ENCODE data around the gene DNAAF5.
"Not testable (repeated sequence)": the region's sequence is repeated elsewhere in the genome, so short reads cannot be mapped to it uniquely, and the experiment has no call there.

The DNAAF5 gene

DNA sequence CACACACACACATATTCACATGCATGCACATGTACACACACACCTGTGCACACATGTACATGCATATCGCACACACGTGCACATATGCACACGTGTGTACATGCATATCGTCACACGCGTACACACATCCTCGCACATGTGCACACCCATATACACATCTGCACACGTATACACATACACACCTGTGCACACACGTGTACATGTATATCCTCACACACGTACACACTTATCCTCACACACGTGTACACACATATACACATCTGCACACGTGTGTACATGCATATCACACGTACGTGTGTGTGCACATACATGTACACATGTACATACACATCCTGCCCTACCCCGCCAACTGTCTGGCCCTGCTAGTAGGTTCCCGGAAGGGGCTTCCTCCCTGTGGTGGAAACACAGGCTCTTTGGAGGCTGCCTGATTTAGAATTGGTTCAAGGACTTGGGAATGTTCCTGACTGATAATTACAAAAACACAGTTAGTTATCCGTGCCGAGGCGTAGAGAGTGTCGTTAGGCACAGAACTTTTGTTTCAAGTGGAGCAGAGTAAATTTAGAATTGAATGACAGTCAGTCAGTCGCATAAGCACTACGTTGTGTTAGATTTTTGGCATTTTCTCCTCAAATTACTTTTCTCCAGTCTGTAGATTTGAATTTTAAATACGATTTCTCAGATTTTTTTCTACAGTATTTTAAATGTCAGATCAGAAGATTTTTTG, 19.1 kb downstream of the DNAAF5 start:
- in situ Hi-C loops (cut with MboI; ENCODE audit: low sequenced_read_pairs): no loop called here

DNA sequence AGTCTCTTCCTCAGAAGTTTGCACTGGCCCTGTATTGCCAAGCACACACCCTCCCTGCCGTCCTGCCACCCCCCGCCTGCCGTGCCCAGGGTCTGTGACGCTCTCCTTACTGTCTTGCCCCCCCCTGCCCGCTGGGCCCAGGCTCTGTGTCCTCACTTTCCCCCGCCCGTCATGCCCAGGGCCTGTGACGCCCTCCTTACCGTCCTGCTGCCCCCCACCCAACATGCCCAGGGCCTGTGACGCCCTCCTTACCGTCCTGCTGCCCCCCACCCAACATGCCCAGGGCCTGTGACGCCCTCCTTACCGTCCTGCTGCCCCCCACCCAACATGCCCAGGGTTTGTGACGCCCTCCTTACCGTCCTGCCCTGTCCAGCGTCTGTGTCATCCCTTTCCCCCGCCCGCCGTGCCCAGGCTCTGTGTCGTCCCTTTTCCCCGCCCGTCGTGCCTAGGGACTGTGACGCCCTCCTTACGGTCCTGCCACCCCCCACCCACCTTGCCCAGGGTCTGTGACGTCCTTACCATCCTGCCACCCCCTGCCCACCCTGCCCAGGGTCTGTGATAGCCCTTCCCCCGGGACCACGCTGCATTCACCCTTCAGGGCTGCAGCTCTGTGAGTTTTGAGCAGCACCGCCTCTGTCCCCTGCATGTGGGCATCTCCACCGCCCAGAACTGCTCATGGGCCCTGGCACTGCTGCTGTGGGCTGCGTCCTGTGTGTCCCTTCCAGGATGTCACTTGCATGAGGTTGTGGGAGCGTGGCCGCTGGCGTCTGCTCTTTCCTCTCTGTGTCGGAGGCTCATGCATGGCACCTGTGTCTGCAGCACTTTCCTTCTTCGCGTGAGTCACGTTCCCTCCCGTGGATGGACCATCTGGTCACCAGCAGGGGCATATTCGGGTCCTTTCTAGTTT, 19.9 kb downstream of the DNAAF5 start:
- in situ Hi-C loops (cut with MboI; ENCODE audit: low sequenced_read_pairs): no loop called here

DNA sequence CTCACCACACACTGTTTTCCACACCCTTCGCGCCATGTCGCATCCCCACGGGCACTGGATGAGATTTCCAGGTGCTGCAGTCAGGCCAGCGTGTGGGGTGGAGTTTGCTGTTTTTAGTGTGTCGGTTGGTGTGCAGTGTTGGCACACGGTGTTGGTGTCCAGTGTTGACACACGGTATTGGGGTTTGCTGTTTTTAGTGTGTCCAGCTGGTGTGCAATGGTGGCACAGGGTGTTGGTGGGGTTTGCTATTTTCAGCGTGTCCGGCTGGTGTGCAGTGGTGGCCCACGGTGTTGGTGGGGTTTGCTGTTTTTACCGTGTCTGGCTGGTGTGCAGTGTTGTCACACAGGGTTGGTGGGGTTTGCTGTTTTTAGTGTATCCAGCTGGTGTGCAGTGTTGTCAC, 20.7 kb downstream of the DNAAF5 start:
- in situ Hi-C loops (cut with MboI; ENCODE audit: low sequenced_read_pairs): no loop called here

DNA sequence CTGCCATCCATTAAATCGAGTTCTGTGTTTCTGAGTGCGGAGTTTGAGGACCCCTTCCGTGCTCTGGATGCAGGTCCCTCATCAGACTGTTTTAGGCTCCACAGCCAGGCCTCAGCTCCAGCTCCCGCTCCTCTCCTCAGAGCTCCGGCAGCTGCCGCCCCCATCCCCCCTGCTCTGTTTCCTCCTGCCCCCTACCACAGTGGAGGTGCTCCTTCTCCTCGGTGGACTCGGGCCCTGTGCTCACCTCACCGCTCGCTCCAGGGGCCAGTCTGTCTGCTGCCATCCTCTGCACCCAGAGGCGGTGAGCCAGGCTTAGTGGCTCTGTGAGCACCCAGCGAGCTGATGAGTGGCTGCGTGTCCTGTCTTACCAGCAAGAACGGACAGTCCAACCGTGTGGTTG, 21.9 kb downstream of the DNAAF5 start:
- in situ Hi-C loops (cut with MboI; ENCODE audit: low sequenced_read_pairs): no loop called here

DNA sequence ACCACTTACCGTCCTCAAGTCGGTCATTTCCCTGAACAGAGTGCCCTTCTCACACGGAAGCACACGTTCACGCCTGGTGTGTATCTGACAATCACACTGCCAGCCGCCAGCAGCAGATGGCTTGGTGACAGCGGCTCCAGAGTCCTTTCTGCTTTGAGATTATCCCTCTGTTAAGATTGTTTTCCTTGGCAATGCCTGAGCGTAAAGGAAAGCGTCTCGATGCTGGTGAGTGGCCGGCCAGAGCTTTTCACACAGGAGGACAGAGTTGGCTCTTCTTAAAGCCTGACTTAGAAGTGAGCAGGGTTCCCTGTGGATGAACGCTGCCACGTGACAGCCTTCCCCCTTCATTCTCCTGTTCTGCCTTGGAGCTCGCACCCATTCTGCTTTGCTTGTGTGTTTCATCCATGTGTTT, 22.6 kb downstream of the DNAAF5 start:
- in situ Hi-C loops (cut with MboI; ENCODE audit: low sequenced_read_pairs): no loop called here

DNA sequence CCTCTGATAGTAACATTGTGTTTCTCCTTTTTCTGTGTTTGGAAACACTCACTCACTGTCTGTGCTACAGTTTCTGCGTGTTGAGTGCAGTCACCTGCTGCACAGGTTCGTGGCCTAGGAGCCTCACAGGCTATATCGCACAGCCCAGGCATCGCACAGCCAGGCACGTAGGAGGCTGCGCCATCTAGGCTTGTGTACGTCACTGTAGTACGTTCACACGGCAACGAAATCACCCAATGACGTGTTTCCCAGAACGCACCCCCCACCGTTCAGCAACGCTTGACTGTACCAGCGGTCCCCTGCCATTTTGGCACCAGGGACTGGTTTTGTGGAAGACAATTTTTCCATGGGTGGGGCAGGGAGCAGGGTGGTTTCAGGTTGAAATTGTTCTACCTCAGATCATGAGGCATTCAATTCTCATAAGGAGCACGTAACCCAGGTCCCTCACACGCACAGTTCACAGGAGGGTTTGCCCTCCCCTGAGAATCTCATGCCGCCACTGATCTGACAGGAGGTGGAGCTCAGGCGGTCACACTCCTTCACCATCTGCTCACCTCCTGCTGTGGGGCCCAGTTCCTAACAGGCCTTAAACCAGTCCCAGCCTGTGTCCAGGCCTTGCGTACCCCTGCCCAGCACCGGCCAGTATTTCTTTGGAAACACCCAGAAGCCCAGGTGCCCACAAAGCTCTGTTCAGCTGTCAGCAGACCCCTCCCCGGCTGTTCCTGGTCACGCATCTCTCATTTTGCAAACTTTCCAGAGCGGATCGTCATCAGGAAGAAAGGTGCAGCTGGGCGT, 23.8 kb downstream of the DNAAF5 start:
- in situ Hi-C loops (cut with MboI; ENCODE audit: low sequenced_read_pairs): no loop called here

DNA sequence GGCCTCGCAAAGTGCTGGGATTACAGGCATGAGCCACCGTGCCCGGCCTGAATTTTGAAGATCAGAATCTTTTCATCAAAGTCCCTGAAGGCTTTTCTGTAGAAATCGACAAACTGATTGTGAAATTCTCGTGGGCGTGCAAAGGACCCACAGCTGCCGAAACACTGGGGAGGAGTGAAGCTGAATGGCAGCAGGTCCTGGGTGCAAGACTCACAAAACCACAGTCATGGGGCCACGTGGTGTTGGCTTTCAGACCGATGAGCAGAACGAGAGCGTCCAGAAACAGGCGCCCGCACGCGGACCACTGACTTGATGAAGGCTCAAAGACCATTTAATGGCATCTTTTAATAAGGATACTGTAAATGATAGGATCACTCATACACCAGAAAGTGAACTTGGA, 25.3 kb downstream of the DNAAF5 start:
- in situ Hi-C loops (cut with MboI; ENCODE audit: low sequenced_read_pairs): no loop called here

DNA sequence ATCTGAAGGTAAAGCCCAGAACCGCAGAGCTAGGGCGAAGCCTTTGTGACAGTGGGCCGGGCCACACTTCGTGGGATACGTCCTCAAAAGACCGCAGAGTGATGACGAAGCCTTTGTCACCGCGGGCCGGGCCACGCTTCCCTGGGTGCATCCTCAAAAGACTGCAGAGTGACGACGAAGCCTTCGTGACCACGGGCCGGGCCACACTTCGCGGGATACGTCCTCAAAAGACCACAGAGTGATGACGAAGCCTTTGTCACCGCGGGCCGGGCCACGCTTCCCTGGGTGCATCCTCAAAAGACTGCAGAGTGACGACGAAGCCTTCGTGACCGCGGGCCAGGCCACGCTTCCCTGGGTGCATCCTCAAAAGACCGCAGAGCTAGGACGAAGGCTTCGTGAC, 25.8 kb downstream of the DNAAF5 start:
- in situ Hi-C loops (cut with MboI; ENCODE audit: low sequenced_read_pairs): not testable (repeated sequence)

DNA sequence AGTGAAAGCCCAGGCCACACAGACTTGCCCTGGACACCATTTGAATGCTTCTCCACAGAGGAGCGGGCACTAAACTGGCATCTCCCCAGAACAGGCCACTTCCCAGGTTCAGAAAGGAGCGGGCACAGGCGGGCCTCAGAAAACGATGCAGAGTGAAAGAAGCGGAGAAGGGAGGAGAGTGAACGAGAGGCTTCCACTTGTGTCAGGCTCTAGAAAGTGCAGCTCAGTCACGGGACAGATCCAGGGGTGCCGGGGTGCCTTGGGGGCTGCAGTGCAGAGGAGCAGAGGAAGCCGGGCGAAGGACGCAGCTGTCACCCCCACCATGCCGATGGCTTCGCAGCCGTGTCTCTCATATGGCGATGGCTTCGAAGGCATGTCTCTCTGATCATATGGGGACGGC, 26.7 kb downstream of the DNAAF5 start:
- in situ Hi-C loops (cut with MboI; ENCODE audit: low sequenced_read_pairs): no loop called here

DNA sequence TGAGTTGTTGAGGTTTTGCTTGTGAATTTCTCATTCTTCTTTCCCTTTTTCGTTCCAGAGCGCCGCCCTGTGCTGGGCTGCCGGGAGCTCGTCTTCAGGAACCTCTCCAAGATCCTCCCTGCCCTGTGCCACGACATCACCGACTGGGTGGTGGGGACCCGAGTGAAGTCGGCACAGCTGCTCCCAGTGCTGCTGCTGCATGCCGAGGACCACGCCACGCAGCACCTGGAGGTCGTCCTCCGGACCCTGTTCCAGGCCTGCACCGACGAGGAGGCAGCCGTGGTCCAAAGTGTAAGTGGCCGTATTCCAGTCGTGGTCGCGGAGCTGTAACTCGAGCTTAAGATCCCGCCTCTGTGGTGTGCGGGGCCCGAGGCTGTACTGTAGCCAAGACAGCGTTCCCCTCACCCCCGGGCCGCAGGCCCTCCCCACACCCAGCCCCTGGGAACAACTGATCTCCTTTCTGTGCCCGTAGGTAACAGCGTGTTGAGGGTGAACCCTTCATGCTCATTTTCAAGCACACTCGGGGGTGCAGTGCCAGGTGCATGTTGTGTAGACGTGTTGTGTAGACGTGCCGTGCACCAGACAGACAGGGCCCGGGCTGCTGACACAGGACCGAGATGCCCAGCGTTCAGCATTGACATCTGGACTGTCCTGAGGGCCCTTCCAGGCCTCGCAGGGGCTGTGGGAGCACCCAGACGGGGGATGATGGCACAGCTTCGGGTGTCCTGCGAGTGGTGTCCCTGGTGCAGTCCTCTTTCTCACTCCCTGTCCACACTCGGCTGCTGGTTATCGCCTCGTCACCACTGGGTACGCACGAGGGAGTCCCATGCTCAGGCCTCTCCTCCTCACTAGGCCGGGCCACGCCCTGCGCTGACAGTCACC, 28.3 kb downstream of the DNAAF5 start:
- in situ Hi-C loops (cut with MboI; ENCODE audit: low sequenced_read_pairs): no loop called here

DNA sequence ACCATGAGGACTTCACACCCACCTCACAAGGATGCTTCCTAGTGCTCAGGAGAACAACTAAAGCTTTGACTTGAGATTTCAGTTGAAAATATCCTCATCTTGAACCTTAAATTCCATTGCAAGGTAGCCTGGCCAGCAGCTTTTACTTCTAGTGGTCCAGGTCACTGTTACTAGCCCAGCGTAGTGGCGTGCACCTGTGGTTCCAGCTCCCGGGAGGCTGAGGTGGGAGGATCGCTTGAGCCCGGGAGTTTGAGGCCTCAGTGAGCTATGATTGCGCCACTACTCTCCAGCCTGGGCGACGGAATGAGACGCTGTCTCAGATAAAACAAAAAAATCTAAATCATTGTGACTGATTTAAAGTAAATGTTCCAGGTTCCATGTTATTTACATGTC, 28.9 kb downstream of the DNAAF5 start:
- in situ Hi-C loops (cut with MboI; ENCODE audit: low sequenced_read_pairs): no loop called here

DNA sequence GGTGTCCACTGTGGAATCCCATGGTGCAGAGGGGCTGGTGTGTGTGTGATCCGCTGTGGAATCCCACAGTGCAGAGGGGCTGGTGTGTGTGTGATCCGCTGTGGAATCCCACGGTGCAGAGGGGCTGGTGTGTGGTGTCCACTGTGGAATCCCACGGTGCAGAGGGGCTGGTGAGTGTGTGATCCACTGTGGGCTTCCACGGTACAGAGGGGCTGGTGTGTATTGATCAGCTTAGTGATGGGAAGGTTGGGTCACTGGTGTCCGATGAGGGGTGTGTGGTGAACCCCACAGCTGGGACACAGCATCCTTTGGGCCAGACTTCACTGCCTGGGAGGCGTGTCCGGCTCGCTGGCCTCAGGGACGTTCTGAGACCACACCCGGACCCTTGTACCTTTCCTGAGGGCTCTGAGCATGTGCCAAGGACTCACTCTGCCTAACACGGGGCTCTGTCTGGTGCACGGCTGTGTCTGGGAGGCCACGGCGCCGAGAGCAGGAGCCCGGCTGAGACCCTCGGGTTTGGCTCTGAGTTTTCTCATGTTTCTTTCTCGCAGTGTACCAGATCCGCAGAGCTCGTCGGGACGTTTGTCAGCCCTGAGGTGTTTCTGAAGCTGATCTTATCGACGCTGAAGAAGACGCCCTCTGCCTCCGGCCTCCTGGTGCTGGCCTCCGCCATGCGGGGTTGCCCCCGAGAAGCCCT, 29.9 kb downstream of the DNAAF5 start:
- in situ Hi-C loops (cut with MboI; ENCODE audit: low sequenced_read_pairs): no loop called here

DNA sequence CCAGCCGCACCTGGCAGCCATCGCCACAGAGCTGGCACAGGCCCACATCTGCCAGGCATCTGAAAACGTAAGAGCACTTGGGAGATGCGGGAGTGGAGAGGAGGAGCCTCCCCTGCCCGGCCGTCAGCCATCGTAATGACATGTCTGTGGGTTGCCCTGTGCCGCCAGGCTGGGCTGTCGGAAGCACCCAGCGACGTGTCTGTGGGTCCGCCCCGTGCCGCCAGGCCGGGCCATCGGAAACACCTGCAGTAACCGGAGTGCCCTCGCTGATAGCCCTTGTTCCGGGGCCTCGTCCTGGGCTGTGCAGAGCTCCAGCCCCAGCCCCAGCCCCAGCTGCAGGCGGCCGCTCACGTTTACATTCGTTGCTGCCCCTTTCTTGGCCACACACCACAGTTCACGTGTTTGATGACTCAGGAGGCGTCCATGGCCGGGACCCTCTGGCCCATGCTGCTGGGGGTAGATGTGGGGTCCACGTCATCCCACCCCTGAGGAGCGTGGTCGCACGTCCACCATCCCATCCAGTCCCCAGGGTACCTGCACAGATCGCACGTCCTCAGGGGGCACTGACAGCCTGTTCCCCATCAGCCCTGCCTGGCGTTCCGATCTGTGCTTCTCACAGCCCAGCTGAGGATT, 30.5 kb downstream of the DNAAF5 start:
- in situ Hi-C loops (cut with MboI; ENCODE audit: low sequenced_read_pairs): no loop called here

DNA sequence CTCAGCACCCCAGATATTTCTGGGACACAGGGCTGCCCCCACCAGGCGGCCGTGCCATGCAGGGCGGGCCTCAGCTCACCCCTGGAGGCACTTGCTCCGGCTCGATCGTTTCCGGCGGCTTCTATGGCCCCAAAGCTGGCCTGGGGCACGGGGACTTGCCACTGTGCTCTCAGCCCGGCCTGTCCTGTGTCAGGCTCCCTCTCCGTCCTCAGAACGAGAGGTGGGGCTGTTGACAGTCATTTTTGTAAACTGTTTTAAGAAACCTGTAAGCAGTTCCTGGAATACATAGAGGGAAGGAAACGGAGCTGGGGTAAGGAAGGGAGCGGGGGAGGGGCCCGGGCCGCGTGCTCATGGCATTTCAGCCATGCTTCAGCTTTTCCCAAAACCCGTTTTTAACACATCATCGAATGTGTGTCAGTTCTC, 31.3 kb downstream of the DNAAF5 start:
- in situ Hi-C loops (cut with MboI; ENCODE audit: low sequenced_read_pairs): no loop called here

DNA sequence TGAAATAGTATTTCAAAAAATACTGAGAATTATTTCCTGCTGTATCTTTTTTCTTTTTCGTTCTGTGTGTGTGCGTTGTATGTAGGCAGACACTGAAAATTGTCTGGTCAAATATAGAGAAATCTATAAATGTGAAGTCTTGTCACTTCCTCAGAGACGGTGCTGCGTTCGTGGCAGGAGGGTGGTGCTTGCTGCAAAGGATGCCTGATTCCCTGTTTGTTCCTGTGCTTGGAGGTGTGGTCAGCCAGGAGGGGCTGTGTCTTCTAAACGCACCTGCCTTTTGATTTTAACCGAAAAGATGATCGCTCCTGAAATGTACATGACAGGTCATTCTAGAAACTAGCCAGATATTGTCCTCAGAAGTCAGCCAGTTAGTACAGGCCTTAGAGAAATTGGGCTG, 33.1 kb downstream of the DNAAF5 start:
- in situ Hi-C loops (cut with MboI; ENCODE audit: low sequenced_read_pairs): no loop called here

DNA sequence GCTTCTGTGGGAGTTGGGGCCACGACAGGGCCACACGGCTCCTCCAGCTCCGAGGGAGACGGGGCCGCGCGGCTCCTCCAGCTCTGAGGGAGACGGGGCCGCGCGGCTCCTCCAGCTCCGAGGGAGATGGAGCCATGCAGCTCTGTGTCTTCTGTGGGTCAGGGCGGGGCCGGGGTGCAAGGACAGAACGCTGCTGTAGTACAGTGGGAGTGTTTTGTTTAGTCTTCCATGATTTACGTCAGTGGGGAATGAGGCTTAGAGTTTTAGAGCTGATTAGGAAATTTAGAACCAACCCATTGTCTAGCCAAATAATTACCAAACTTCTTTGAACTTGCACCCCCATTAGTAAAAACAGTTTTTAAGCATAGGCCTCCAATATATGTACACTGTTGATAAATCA, 33.5 kb downstream of the DNAAF5 start:
- in situ Hi-C loops (cut with MboI; ENCODE audit: low sequenced_read_pairs): no loop called here

DNA sequence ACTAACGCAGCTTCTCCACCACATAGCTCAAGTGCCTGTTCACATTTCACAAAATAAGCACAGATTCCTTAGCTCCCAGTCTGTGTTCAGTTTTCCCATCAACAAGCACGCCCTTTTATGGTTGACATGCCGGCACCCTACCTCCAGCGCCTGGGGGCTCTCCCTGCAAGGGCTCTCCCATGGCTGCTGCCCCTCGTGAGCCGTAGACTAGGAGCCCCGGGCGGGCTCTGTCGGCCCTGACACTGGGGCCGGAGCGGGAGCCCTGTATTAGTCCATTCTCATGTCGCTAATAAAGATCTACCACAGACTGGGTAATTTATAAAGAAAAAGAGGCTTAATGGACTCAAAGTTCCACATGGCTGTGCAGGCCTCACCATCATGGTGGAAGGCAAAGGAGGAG, 34.6 kb downstream of the DNAAF5 start:
- in situ Hi-C loops (cut with MboI; ENCODE audit: low sequenced_read_pairs): no loop called here

DNA sequence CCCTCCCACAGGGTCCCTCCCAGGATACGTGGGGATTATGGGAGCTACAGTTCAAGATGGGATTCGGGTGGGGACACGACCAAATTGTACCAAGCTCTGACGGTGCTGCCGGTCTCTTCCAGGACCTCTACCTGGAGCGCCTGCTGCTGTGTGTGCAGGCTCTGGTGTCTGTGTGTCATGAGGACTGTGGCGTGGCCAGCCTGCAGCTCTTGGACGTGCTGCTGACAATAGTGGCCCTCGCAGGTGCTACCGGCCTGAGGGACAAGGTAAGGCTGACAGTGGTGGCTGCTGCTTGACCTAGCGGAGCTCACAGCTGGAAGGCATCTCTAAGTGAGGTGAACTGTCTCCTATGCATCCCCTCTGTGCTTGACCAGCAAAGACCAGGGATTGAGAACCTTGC, 35.1 kb downstream of the DNAAF5 start:
- in situ Hi-C loops (cut with MboI; ENCODE audit: low sequenced_read_pairs): no loop called here

DNA sequence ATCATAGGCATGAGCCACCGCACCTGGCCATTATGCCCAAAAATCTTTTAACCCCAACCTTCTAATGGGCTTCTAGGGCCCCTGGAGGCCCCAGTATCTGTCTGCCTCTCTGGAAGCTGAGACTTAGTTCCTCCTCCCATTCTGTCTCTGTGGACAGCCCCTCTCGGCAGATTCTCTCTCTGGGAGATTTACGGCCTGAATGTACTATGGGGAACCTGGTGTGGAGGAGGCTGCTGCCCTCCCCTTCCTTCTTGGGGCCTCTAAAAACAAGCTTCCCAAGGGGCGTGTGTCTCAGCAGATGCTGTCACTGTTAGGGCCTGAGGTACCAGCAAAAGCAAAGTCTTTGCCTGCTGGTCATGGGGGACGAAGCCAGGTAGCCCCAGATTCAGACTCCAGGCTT, 36.4 kb downstream of the DNAAF5 start:
- in situ Hi-C loops (cut with MboI; ENCODE audit: low sequenced_read_pairs): no loop called here
